H4 (cell line): ENCODE results near the gene TNFRSF18. TPM values are rescaled to one million over a fixed set of nuclear protein-coding genes. Genes with fewer than 3 reads are reported as not detected.
"Not testable (repeated sequence)": the region's sequence is repeated elsewhere in the genome, so short reads cannot be mapped to it uniquely, and the experiment has no call there.

ENCODE experiments used
- DNase-seq: peaks from one replicate; pipeline ENCODE4 v3.0.0-alpha.2; 2015; ENCODE audit warnings: low spot score
- total RNA-seq: library from RNA; depleted of rRNA; stranded (reverse); fragments of >200 nt; shearing (Covaris generic); gene quantifications from 2 replicates; pipeline ENCODE4 v1.2.3, GENCODE V29; 2014

Gene TNFRSF18
- total RNA-seq, 1 experiment from 2014 or later = not detected

GRCh38 chr1:1179346-1179982, 26.9 kb downstream of the TNFRSF18 start:
- DNase-seq = no peak

- no peak for DNase-seq
Measured at GRCh38 chr1:1178794-1179331, 27.5 kb downstream of the TNFRSF18 start.

- DNase-seq = no peak
Measured at GRCh38 chr1:1177452-1178206, 28.8 kb downstream of the TNFRSF18 start.

GRCh38 chr1:1176931-1177330, 29.5 kb downstream of the TNFRSF18 start:
- DNase-seq = no peak

- DNase-seq = not testable (repeated sequence)
Measured at GRCh38 chr1:1176063-1176761, 30.2 kb downstream of the TNFRSF18 start.

GRCh38 chr1:1175221-1176062, 30.9 kb downstream of the TNFRSF18 start:
- DNase-seq = no peak

GRCh38 chr1:1173793-1174415, 32.5 kb downstream of the TNFRSF18 start, which contains the start of gene TTLL10:
Gene TTLL10 (plus strand): TSS chr1:1173880. CDS start chr1:1179216, 5,336 bp downstream.
- no peak for DNase-seq

GRCh38 chr1:1173061-1173792, 33.2 kb downstream of the TNFRSF18 start:
- no peak for DNase-seq

- no peak for DNase-seq
Measured at GRCh38 chr1:1171546-1172340, 34.6 kb downstream of the TNFRSF18 start.

- no peak for DNase-seq
Measured at GRCh38 chr1:1171161-1171545, 35.2 kb downstream of the TNFRSF18 start.

- DNase-seq = no peak
Measured at GRCh38 chr1:1170215-1171091, 35.9 kb downstream of the TNFRSF18 start.

GRCh38 chr1:1169429-1170214, 36.8 kb downstream of the TNFRSF18 start:
- no peak for DNase-seq

GRCh38 chr1:1168451-1169411, 37.7 kb downstream of the TNFRSF18 start:
- DNase-seq = no peak

- DNase-seq = no peak
Measured at GRCh38 chr1:1167841-1168450, 38.4 kb downstream of the TNFRSF18 start.

GRCh38 chr1:1167398-1167821, 39.0 kb downstream of the TNFRSF18 start:
- DNase-seq = no peak
